WI38 (cell line): ENCODE measurements around the gene MILR1.
A peak's percentile ranks its signal among the peaks of the same experiment; 100 is the strongest.
"Not testable (repeated sequence)": the region's sequence is repeated elsewhere in the genome, so short reads cannot be mapped to it uniquely, and the experiment has no call there.

ENCODE experiments used
- H3K4me3 ChIP-seq: 2 replicates; pipeline ENCODE4 v1.5.1; 2011; ENCODE audit warnings: low read depth, mild to moderate bottlenecking, control low read depth, low read length
- CTCF ChIP-seq: IDR thresholded peaks from 2 replicates; pipeline ENCODE4 v1.5.1; 2012; ENCODE audit warnings: low read depth, mild to moderate bottlenecking, control low read depth, low read length

The MILR1 gene

GRCh38 chr17:64447526-64447925 is 1.4 kb upstream of the MILR1 start:
- H3K4me3 ChIP-seq, result no peak overlapping the region
- TF ChIP-seq CTCF, result no peak

- H3K4me3 ChIP-seq, result peak overlapping the region; percentile 11; the same call in 1 of the 2 replicates
- no peak for TF ChIP-seq CTCF
Measured at GRCh38 chr17:64449545-64449944, 630 bp downstream of the MILR1 start.

DNA sequence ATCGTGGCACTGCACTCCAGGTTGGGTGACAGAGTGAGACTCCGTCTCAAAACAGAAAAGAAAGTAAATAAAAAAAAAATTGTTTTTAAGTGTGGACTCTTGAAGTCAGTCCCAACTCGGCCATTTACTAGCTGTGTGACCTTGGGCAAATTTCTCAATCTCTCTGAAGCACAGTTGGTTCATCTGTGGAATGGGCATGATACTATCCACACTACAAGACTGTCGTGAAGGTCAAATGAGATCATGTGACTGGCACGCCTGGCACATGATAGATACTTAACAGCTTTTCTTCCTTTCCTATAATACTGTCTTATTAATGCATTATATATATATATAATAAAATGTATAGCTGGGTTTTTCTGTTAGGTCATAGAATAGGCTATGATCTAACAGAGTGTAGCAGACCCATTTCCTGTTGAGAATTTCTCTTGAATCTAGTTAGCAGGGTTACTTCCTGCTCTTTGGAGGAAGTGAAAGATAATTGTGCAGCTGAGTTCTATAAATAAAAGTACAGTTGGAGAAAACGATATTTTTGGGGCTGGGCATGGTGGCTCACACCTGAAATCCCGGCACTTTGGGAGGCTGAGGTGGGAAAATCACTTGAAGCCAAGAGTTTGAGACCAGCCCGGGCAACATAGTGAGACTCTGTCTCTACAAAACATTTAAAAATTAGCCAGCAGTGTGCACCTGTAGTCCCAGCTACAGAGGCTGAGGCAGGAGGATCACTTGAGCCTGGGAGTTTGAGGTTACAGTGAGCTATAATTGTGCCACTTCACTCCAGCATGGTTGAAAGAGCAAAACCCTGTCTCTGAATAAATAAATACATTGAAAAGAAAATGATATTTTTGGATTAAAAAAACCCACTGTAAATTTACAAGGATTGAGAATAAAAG is 7.3 kb downstream of the MILR1 start:
- H3K4me3 ChIP-seq, result no peak overlapping the region
- TF ChIP-seq CTCF, result no peak

- no peak overlapping the region; the same call in 1 of the 2 replicates for H3K4me3 ChIP-seq
- no peak for TF ChIP-seq CTCF
Measured at GRCh38 chr17:64457156-64457555, 8.2 kb downstream of the MILR1 start.

DNA sequence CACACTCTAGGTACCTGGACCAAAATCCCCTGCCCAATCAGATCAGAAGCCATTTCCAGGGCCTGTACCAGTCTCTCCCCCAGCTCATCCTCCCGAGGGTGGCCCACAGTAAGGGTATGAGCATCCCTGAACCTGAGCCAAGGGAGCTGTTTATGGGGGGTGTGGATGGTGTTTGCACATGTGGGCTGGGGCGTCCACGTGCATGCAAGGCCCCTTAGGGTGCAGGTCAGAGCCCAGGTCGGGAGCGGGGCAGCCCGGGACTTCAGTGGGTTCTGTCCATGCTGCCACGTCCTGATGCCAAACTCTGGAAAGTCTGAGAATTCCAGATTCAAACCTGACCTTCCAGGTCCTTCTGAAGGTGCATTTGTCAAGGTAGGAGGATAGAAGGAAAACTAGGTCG is 9.8 kb downstream of the MILR1 start:
- H3K4me3 ChIP-seq, result no peak overlapping the region
- TF ChIP-seq CTCF, result no peak

DNA sequence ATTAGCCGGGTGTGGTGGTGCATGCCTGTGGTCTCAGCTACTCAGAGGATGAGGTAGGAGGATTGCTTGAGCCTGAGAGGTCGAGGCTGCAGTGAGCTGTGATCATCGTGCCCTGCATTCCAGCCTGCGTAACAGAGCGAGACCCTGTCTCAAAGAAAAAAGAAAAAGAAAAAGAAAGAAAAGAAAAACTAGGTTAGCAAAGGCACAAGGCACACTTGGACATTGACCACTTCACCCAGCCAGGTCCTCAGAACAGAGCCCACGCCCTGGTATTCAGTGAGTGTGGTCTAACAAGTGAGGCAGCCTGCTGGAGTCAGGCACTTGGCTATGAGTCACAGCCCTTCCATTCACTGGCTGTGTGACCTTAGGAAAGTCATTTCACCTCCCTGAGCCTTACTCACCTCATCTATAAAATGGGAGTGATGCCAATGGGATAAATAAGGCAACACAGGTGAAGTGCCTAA is 10.4 kb downstream of the MILR1 start:
- H3K4me3 ChIP-seq, result no peak overlapping the region
- TF ChIP-seq CTCF, result no peak

GRCh38 chr17:64459818-64460217 is 10.9 kb downstream of the MILR1 start:
- H3K4me3 ChIP-seq, result not testable (repeated sequence)
